A375 (cell line): ENCODE measurements around the gene PANX3. TPM values are rescaled to one million over a fixed set of nuclear protein-coding genes. Genes with fewer than 3 reads are reported as not detected.

Source experiments
- small RNA-seq: library from RNA; depleted of rRNA; stranded (forward); fragments of <200 nt; gene quantifications from one replicate; pipeline ENCODE3, GENCODE V24; 2014
- total RNA-seq: library from RNA; depleted of rRNA; stranded (reverse); fragments of >200 nt; shearing (Covaris generic); gene quantifications from 2 replicates; pipeline ENCODE4 v1.2.3, GENCODE V29; 2014; rRNA removed

PANX3 gene
- 0.08 TPM in 1 of 2 replicates, not detected in the other for total RNA-seq

GRCh38 chr11:124611064-124611463 is at the start of gene PANX3:
PANX3 (plus strand) TSS chr11:124611428; CDS start chr11:124611557, 129 bp downstream.

GRCh38 chr11:124569697-124570096 is 41.5 kb upstream of the PANX3 start, which contains the start of gene OR8A1:
OR8A1 (plus strand) TSS chr11:124569997; CDS start chr11:124570120, 123 bp downstream.

GRCh38 chr11:124622531-124623451 is 11.6 kb downstream of the PANX3 start, which contains the start of gene TBRG1:
TBRG1 (plus strand) TSS chr11:124622864; CDS start chr11:124623084, 220 bp downstream.

Small RNA genes lying within 50 kb of the gene (small RNA-seq; reads per million reads assigned to genes)
- not detected for gene RNA5SP352

Other genes with a start within 250 kb of the PANX3 start
- not detected in 2 replicates for gene OR8B2, start 226.9 kb upstream of the PANX3 start, total RNA-seq
- not detected in 2 replicates for gene OR8B3, start 212.4 kb upstream of the PANX3 start, total RNA-seq
- not detected in 2 replicates for gene OR8B4, start 186.6 kb upstream of the PANX3 start, total RNA-seq
- not detected in 2 replicates for gene OR8B8, start 165.7 kb upstream of the PANX3 start, total RNA-seq
- not detected in 2 replicates for gene OR8B12, start 67.8 kb upstream of the PANX3 start, total RNA-seq
- 0.61 and 0.64 TPM in 2 replicates for gene OR8A1, start 41.4 kb upstream of the PANX3 start, total RNA-seq
- gene TBRG1, start 11.4 kb downstream of the PANX3 start, total RNA-seq: 27.5 and 39.3 TPM in 2 replicates
- 5.0 and 5.2 TPM in 2 replicates for gene SIAE, start 62.3 kb downstream of the PANX3 start, total RNA-seq
- 14.1 and 18.0 TPM in 2 replicates for gene SPA17, start 62.5 kb downstream of the PANX3 start, total RNA-seq
- 6.6 and 13.4 TPM in 2 replicates for gene NRGN, start 128.5 kb downstream of the PANX3 start, total RNA-seq
- not detected in 2 replicates for gene VSIG2, start 140.8 kb downstream of the PANX3 start, total RNA-seq
- 0.58 and 0.75 TPM in 2 replicates for gene ESAM, start 150.9 kb downstream of the PANX3 start, total RNA-seq
- gene MSANTD2, start 189.0 kb downstream of the PANX3 start, total RNA-seq: 10.0 and 13.7 TPM in 2 replicates